NCI-H510A treated with DMSO at 0.1 percent for 48 hours (cell line): Measurements from ENCODE around the gene MNAT1.
"Not testable (repeated sequence)": the region's sequence is repeated elsewhere in the genome, so short reads cannot be mapped to it uniquely, and the experiment has no call there.

Experiments used
- DNase-seq: peaks from one replicate; lab custom pipeline; 2025; lab: John Stamatoyannopoulos, UW

MNAT1 gene

GRCh38 chr14:60738843-60739508 lies 4.4 kb downstream of the MNAT1 start:
- DNase-seq = no peak

DNA sequence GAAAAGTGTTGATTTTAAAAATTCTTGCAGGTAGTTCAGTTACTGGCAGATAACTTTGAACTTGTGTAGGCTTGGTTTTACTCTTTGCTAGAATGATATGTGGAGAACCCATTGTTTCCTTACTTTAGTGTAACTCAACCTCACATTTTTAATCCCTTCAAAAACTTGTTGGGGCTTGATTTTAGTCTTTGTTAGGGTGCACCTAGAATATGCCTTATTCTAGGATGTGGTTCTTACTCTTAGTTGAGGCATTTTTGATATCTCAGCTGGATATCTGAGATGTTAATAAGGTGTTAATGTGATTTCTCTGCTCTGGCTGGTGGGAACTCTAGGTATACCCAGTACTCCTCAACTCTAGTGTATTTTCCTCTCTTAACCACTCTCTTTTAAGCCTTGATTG lies 10.0 kb downstream of the MNAT1 start:
- DNase-seq = no peak

DNA sequence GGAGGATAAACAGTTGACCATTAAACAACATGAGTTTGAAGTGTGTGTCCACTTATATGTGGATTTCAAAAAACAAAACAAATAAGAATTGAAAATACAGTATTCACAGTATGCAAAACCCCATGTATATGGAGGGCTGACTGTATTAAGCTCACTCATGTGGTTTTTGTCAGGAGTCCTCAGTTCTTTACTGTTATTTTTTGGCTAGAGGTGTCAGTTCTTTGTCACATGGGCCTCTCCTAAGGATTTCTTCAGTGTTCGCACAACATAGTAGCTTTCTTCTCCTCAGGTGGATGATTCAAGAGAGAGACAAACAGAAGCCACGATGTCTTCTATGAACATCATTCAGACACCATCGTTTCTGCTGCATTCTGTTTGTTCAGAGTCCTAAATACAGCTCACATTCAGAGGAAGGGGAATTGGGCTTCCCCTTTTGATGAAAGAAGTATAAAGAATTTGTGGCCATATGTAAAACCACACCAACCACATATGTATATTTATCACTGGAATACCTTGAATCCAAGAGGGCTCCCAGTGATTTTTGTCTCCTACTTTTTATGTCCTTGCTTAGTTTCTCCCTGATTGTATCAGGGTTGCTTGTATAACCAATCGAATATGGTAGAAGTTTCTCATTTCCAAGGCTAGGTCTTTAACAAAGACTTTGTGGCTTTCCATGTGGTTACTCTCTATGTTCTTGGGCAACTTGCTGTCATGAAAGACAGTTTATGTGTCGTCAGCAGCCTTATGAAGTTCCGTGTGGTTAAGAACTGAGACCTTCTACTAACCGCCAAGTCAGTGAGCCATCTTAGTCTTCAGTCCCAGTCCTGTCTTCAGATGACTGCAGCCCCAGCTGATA lies 18.9 kb downstream of the MNAT1 start:
- no peak for DNase-seq

- DNase-seq = no peak
These were observed 22.3 kb downstream of the MNAT1 start for GRCh38 chr14:60756847-60757246.

DNA sequence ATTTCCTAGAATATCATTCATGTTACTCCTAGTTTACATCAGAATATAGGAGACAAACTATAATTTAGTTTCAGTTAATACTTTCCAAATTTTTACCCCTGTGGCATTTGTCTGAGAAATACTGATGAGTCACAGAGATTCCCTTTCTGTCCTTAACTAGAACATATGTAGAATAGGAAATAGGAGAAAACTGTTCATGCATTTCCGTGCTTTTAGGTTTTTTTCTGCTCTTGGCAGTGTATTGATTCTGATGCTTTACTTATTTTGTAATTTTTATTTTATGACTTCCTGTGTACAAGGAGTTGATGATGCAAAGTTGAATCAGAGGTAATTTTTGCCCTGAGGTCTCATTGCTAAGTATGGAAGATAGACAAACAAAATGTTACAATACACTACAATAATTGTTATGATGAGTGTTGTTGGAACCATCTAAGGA lies 23.0 kb downstream of the MNAT1 start:
- no peak for DNase-seq

GRCh38 chr14:60758885-60759284 lies 24.3 kb downstream of the MNAT1 start:
- DNase-seq = peak; percentile 56

DNA sequence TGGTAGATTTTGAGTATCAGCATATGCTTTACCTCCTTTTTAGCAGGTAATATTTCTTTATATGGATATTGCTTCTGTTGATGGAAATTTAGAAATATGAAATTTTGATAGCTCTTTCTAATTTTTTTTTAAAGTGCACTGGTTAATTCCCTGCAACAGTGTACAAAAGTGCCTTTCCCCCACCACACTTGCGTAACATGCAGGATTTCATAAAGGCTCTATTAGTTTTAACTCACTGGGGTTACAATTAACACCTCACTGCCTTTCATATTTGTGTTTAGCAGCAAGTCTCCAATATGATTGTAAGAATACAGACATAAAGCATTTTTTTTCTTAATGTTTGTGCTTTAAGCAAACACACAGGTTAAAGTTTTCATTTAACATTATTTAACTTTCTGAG lies 25.6 kb downstream of the MNAT1 start:
- no peak for DNase-seq

DNA sequence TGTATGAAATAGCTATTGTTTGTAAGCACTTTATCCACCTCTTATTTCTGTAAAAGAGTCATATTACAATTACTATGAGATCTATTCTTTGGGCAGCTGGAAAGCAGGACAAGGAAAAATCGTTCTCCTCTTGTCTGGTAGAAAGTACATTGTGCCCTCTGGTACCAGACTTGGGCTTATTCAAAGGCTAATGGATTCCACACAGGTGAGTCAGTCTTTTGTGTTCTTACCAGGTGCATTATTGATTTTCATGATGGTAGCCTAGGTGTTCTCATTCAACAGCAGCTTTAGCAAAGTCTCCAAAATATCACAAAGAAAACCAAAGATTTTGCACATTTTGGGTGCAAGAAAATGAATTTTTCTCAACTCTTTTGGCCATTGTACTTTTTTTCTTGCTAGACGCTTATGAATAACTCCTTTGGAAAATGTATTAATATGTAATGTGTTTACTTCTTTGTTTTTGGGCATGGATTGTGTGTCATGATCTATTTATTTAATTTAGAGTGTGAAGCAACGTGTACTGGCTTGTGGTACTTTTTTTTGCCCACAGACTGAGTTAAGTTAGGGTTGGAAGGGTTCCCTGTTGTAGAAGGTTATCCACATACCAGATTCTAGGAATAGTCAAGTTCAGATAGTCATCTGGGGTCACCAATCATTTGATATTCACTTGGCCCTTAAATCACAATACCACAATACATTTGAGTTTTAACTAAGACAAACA lies 26.2 kb downstream of the MNAT1 start:
- peak; percentile 74 for DNase-seq

DNA sequence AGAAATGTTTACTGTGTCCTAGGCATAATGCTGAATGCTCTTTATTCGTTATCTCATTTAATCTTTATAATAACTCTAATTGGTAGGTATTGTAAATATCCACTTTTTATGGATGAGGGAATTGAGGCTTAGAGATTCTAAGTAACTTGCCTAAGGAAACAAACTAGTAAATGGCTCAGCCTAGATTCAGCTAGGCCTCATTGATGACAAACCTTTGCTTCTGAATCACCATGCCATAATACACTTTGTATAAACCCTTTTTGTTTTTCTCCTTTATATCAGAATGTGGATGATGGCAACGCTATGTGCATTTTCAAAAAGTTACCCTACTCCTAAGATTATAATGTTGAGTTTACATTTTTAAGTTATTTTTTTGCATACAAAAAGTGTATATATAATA lies 34.0 kb downstream of the MNAT1 start:
- no peak for DNase-seq

GRCh38 chr14:60771117-60771516 lies 36.6 kb downstream of the MNAT1 start:
- DNase-seq = no peak

DNA sequence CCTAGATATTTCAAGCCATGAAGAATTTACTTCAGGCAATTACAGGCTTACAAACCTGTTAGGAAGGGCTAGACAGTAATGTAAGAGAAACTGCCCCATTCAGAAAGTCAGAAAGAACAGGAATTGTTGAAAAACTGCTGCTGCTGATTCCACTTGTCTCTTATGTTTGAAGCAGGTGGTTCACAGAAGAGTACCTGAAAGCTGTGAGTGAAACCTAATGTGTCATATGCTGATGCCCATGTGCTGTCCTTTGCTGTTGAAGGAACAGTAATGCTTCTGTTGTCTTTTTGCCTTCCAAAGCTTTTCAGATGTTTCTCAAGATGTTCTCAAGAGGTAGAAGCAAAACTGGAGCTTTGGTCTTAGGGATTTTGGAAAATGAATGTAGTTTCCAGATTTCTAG lies 39.0 kb downstream of the MNAT1 start:
- no peak for DNase-seq

GRCh38 chr14:60775296-60775695 lies 40.7 kb downstream of the MNAT1 start:
- DNase-seq = no peak

- no peak for DNase-seq
These were observed 43.5 kb downstream of the MNAT1 start for GRCh38 chr14:60777856-60778578.

- not testable (repeated sequence) for DNase-seq
These were observed 45.4 kb downstream of the MNAT1 start for GRCh38 chr14:60779745-60780514.

- not testable (repeated sequence) for DNase-seq
These were observed 46.0 kb downstream of the MNAT1 start for GRCh38 chr14:60780558-60780957.

GRCh38 chr14:60786905-60787304 lies 52.3 kb downstream of the MNAT1 start:
- DNase-seq = no peak

DNA sequence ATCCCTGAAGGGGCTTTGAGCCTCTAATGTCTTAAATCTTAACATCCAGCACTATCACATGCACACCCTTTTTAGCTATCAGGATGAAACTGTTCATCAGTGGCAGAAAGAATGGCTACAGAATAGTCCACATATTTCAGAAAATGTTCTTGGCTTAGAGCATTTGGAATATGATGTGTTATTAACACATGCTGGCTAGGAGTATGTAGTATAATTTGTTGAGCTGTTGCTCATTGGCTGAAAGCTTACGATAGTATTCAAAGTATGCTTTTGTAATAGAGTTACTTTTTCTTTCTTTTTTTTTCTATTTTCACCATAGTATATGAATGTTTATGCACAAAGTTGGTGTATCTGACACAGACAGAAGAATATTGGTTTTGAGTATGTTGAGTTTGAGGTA lies 55.1 kb downstream of the MNAT1 start:
- no peak for DNase-seq

DNA sequence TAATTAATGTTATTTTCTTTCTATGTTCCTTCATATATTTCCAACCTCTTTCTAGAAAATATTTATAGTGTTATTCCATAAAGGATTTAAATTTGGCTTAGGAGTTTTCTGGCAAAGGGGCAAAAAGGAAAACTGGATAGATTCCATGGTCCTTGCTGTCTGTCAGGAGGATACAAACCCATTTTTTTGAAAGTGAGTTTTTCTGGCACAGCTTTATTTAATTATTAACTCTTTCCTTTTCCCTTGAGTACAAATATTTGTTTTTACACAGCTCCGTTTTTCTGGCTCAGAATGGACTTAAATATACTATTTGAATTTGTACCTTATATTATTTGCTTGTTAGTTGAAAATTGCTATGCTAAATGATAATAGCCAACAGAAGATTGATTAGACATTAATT lies 56.3 kb downstream of the MNAT1 start:
- no peak for DNase-seq

DNA sequence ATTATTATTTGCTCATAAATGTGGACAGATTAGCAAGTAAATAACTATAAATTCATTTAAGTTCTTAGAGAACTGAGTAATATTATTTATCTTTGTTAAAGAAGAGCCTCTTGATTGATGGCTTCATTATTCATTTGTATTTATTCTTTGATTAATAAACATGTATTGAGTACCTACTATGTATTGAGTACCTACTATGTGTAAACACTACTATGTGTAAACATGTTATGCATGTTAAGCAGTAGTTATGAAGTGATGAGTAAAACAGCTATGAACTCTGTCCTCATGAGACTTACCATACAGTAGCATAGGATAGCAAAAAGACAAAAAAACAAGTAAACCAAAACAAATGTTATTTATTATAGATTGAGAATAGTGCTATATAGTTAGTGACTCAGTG lies 61.9 kb downstream of the MNAT1 start:
- DNase-seq = no peak

- no peak for DNase-seq
These were observed 65.8 kb downstream of the MNAT1 start for GRCh38 chr14:60800409-60800808.

DNA sequence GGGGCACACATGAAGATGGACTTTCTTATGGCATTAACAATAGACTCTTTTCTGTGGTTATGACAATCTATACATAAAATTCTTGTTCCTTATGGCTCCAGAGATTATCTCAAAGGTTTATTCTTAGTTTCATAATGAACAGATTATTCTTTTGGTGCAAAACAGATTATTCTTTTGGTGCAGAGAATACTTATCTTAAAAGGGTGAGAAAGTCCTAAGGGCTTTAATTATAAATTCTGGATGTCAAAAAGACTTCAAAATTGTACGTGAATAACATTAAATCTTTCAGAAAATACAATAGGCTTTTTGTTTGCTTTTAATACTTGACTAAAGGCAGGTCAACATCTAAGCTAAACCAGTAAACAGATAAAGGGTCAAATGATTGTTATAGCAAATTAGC lies 69.3 kb downstream of the MNAT1 start:
- DNase-seq = no peak
